HTR-8/SVneo (cell line): ENCODE measurements around the gene MUC5B.

ENCODE experiments used
- DNase-seq: peaks from one replicate; pipeline ENCODE4 v3.0.0; 2011; ENCODE audit warnings: low spot score, mixed read lengths; ENCODE audit not compliant: insufficient read length
- FAIRE-seq: peaks from 2 replicates; lab custom pipeline; 2011; peaks lifted over from hg19 to GRCh38; lab: Jason Lieb, UNC

Gene MUC5B

GRCh38 chr11:1230121-1230455 is 7.2 kb downstream of the MUC5B start:
- no peak for DNase-seq
- no peak for FAIRE-seq

DNA sequence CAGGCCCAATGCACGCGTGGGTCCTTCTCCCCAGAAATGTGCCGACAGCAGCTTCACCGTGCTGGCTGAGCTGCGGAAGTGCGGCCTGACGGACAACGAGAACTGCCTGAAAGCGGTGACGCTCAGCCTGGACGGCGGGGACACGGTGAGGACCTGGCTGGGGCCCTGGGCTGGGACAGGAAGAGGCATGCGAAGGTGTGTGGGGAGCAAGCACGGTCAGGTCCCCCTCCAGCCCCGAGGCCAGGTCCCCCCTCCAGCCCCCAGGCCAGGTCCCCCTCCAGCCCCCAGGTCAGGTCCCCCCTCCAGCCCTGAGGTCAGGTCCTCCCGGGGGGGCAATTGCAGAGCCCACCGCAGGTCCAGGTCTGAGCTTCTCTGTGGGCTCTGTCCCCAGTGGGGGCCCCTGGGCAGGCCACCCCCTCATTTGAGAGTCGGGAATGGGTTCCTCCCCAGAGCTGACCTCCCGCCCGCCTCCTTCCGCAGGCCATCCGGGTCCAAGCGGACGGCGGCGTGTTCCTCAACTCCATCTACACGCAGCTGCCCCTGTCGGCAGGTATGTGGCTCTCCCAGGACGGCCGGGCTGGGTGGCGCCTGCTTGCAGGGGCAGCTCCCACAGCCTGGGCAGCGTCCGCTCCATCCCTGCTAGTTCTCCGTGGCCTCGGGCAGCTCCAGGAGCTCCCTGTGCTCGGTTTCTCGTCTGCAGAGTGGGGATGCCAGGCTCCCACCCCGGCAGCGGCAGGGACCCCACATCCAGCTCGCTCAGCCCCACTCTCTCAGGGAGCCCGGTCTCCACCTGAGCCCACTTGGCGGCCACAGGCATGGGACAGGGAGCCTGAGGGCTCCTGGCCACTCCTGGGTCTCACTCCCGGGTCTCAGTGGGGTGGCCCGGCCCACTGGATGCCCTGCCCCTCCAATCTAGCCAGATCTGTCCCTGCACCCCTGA is 7.9 kb downstream of the MUC5B start:
- FAIRE-seq: no peak
- DNase-seq: no peak

- FAIRE-seq: no peak
- no peak for DNase-seq
Measured at GRCh38 chr11:1231396-1232020, 8.6 kb downstream of the MUC5B start.

DNA sequence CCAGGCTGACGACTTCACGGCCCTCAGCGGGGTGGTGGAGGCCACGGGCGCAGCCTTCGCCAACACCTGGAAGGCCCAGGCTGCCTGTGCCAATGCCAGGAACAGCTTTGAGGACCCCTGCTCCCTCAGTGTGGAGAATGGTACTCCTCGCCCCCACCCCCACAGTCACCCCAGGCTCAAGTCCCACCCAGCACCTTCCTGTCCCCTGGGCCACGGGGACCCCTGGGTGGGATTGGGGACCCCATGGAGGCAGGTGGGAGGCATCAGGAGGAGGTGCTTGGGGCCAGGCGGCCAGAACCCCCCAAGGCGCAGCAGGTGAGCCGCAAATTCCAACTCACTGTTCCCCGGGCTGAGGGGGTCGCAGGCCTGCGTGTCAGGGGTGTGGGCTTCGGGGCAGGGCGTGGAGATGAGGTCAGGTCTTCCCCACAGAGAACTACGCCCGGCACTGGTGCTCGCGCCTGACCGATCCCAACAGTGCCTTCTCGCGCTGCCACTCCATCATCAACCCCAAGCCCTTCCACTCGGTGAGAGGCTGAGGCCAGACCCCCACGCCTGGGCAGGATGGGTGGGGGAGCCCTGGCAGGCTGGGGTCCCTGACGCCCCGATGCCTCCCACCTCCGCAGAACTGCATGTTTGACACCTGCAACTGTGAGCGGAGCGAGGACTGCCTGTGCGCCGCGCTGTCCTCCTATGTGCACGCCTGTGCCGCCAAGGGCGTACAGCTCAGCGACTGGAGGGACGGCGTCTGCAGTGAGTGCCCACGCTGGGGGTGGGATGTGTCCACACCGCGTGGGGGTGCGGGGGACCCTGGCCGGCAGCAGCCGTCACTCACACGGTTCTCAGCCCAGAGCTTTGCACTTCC is 9.4 kb downstream of the MUC5B start:
- FAIRE-seq (no peak), DNase-seq (no peak)

DNA sequence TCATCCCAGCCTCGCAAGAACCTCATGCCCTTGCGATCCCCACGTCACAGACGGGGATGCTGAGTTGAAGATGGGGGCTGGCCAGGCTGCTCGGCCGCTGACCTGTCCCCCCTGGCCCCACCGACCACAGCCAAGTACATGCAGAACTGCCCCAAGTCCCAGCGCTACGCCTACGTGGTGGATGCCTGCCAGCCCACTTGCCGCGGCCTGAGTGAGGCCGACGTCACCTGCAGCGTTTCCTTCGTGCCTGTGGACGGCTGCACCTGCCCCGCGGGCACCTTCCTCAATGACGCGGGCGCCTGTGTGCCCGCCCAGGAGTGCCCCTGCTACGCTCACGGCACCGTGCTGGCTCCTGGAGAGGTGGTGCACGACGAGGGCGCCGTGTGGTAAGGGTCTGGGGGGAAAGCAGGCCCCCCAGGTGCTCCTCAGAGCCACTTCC is 10.0 kb downstream of the MUC5B start:
- DNase-seq: no peak

DNA sequence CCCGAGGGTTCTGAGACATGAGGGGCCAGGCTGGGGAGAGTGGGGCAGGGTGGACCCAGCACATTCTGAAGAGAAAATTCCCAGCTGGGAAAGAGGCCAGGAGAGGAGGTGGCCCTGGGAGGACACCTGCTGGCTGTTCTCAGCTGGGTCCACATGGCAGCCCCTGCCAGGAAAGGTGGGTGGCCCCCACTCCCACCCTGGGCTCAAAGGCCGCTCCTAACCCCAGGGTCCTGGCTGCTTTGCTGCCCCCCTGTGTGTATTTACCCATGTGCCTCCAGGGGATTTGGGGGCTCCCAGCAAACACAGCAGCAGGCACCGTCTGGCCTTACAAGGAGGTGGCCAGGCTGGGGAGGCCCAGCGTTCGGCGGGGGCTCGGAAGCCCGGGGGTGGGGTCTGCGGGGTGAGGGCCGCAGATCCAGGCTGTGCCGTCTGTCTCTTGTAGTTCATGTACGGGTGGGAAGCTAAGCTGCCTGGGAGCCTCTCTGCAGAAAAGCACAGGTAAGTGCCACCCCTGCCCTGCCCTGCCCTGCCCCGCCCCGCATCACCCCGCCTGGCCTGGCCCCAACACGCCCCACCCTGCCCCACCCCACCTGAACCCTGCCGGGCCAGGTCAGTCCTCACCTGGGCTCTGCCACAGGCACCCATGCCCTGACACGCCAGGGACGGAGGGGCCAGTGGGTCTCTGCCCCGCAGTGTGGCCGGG is 10.6 kb downstream of the MUC5B start:
- FAIRE-seq (no peak), DNase-seq (no peak)

More for the DNA sequence above, 10.0 kb downstream of the MUC5B start:
- FAIRE-seq: no peak

DNA sequence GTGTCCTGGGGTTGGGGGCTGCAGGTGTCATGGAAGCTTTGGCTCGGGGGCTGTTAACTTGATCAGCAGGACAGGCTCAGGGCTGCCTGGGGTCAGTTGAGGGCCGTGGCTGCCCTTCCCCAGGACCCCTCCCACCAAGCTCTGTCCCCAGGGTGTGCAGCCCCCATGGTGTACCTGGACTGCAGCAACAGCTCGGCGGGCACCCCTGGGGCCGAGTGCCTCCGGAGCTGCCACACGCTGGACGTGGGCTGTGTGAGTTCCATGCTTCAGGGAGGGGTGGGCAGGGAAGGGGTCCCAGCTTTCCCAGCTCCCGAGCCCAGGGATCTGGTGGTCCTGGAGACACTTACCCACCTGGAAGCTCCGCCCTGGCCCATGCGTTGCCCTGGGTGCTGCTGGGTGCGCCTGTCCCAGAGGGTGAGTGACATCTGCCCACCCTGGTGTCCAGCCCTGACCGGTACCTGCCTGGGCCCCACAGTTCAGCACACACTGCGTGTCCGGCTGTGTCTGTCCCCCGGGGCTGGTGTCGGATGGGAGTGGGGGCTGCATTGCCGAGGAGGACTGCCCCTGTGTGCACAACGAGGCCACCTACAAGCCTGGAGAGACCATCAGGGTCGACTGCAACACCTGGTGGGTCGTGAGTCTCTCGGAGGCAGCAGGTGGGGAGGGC is 11.3 kb downstream of the MUC5B start:
- DNase-seq (no peak), FAIRE-seq (no peak)

GRCh38 chr11:1234771-1235305 is 12.0 kb downstream of the MUC5B start:
- no peak for FAIRE-seq
- no peak for DNase-seq

GRCh38 chr11:1235306-1235900 is 12.5 kb downstream of the MUC5B start:
- DNase-seq (no peak), FAIRE-seq (no peak)

DNA sequence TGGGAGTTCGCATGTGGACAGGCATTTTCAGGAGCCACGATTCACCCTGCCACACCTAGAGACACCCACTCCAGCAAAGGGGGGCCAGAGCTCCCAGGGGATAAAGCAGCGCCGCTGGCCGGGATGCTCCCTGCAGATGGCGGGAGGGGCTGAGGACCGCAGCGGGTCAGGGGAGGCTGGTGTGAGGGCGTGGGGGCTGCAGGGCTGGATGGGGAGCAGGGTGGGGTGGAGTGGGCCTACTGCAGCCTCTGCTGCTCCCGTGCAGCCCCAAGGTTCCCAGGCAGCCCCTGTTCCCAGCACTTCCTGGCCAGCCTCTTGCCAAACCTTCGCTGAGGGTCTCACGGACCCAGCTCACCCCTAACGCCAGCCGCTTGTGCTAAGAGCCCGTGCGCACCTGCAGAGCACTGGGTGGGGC is 13.0 kb downstream of the MUC5B start:
- DNase-seq (no peak), FAIRE-seq (no peak)

DNA sequence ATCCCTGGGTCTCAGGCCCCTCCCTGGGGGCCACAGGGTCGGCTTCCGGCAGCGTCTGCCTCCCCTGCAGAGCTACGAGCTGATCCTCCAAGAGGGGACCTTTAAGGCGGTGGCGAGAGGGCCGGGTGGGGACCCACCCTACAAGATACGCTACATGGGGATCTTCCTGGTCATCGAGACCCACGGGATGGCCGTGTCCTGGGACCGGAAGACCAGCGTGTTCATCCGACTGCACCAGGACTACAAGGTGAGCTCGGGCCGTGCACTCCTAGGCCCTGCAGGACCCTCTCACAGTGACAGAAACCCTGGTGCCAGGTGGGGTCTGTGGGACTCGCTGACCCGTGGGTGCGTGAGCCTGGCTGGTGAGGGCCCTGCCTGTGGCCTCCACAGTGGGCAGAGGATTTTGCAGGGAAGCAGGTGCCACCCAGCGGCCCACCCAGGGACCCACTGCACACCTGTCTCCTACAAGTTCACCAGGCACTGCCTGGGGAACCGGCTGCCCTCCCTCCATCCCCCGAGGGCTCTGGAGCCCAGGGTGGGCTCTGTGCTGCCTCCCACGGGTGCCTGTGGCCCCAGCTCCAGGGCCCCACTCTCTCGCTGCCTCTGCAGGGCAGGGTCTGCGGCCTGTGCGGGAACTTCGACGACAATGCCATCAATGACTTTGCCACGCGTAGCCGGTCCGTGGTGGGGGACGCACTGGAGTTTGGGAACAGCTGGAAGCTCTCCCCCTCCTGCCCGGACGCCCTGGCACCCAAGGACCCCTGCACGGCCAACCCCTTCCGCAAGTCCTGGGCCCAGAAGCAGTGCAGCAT is 13.7 kb downstream of the MUC5B start:
- FAIRE-seq (no peak), DNase-seq (no peak)

GRCh38 chr11:1237128-1237580 is 14.3 kb downstream of the MUC5B start:
- DNase-seq (no peak), FAIRE-seq (no peak)

- FAIRE-seq (no peak), DNase-seq (no peak)
Measured at GRCh38 chr11:1237851-1238250, 15.0 kb downstream of the MUC5B start.

GRCh38 chr11:1238767-1239595 is 16.1 kb downstream of the MUC5B start:
- no peak for FAIRE-seq

DNA sequence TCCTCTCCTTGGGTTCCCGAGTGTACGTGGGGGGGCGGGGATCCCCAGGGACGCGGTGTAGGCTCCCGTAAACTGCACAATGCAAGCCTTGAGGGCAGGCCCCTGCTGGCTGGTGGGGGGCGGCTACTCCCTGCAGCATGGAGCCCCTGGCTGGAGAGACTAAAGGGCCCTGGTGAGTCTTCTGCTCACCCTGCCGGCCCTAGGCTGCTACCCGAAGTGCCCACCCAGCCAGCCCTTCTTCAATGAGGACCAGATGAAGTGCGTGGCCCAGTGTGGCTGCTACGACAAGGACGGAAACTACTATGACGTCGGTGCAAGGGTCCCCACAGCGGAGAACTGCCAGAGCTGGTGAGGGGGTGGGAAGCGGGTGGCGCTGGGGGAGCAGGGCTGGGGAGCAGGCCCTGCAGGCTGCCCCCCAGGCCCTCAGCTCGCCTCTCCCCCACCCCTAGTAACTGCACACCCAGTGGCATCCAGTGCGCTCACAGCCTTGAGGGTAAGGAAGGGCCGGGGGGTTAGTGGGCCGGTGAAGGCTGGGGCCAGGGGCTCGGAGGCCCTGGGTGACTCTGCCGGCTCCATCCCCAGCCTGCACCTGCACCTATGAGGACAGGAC is 16.8 kb downstream of the MUC5B start:
- DNase-seq: no peak
- no peak for FAIRE-seq

More at GRCh38 chr11:1238767-1239595, 16.1 kb downstream of the MUC5B start:
- no peak for DNase-seq

DNA sequence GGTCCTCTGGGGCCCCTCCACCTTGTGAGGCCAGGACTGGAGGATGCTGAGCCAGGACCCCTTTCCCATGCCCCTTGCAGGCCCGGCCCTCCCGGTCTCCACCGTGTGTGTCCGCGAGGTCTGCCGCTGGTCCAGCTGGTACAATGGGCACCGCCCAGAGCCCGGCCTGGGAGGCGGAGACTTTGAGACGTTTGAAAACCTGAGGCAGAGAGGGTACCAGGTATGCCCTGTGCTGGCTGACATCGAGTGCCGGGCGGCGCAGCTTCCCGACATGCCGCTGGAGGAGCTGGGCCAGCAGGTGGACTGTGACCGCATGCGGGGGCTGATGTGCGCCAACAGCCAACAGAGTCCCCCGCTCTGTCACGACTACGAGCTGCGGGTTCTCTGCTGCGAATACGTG is 17.9 kb downstream of the MUC5B start:
- FAIRE-seq (no peak), DNase-seq (no peak)

DNA sequence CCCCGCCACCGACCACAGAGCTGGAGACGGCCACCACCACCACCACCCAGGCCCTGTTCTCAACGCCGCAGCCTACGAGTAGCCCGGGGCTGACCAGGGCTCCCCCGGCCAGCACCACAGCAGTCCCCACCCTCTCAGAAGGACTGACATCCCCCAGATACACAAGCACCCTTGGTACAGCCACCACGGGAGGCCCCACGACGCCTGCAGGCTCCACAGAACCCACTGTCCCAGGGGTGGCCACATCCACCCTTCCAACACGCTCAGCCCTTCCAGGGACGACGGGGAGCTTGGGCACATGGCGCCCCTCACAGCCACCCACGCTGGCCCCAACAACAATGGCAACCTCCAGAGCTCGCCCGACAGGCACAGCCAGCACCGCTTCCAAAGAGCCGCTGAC is 18.8 kb downstream of the MUC5B start:
- FAIRE-seq (no peak), DNase-seq (no peak)
